Mesenchymal stem cell (in vitro differentiated cells and primary cell): ENCODE measurements around the gene TRPC4AP.
A peak's percentile ranks its signal among the peaks of the same experiment; 100 is the strongest.
"Not testable (repeated sequence)": the region's sequence is repeated elsewhere in the genome, so short reads cannot be mapped to it uniquely, and the experiment has no call there.

Experiments
- DNase-seq: peaks from one replicate; pipeline ENCODE4 v3.0.0-alpha.2; 2013
- H2AFZ ChIP-seq: one replicate; pipeline ENCODE4 v1.6.1; 2013; ENCODE audit warnings: low read depth, mild to moderate bottlenecking, control low read depth, inconsistent platforms, low read length, moderate library complexity
- H2AK5ac ChIP-seq: 2 replicates; pipeline ENCODE4 v1.6.1; 2013; ENCODE audit warnings: low read length, moderate library complexity, mild to moderate bottlenecking, inconsistent platforms; ENCODE audit not compliant: severe bottlenecking
- H2BK120ac ChIP-seq: one replicate; pipeline ENCODE4 v1.6.1; 2013; ENCODE audit warnings: low read depth, mild to moderate bottlenecking, inconsistent platforms, low read length, moderate library complexity
- H2BK12ac ChIP-seq, 2 experiments: one replicate each; pipeline ENCODE4 v1.6.1; 2013; ENCODE audit warnings: inconsistent platforms in 2 of 2, low read length in 2 of 2, mild to moderate bottlenecking in 2 of 2, moderate library complexity in 2 of 2, control low read depth in 1 of 2
- H2BK15ac ChIP-seq: one replicate; pipeline ENCODE4 v1.6.1; 2013; ENCODE audit warnings: mild to moderate bottlenecking, low read depth, inconsistent platforms; ENCODE audit not compliant: poor library complexity, severe bottlenecking
- H2BK5ac ChIP-seq: 2 replicates; pipeline ENCODE4 v1.6.1; 2013; ENCODE audit warnings: low read depth, mild to moderate bottlenecking, low read length, control low read depth, inconsistent platforms; ENCODE audit not compliant: poor library complexity, severe bottlenecking
- H3K14ac ChIP-seq, 2 experiments: one replicate each; pipeline ENCODE4 v1.6.1; 2013; ENCODE audit warnings: inconsistent platforms in 2 of 2, low read length in 2 of 2, control low read depth in 1 of 2, mild to moderate bottlenecking in 1 of 2, moderate library complexity in 1 of 2
- H3K18ac ChIP-seq, 2 experiments: one replicate each; pipeline ENCODE4 v1.6.1; 2013; ENCODE audit warnings: inconsistent platforms in 2 of 2, low read length in 2 of 2, control low read depth in 1 of 2, low read depth in 1 of 2, mild to moderate bottlenecking in 1 of 2
- H3K23ac ChIP-seq, 2 experiments: one replicate each; pipeline ENCODE4 v1.6.1; 2013; ENCODE audit warnings: inconsistent platforms in 2 of 2, low read length in 2 of 2, mild to moderate bottlenecking in 2 of 2, moderate library complexity in 2 of 2, control low read depth in 1 of 2
- H3K27ac ChIP-seq: 2 replicates; pipeline ENCODE4 v1.5.1; 2013; ENCODE audit warnings: mild to moderate bottlenecking, moderate library complexity, low read length, control low read depth, inconsistent platforms; ENCODE audit not compliant: poor library complexity, severe bottlenecking
- H3K27me3 ChIP-seq, 2 experiments: 2 replicates each; pipeline versions ENCODE4 v1.6.1 to v1.7.0; 2013; ENCODE audit warnings: low read length in 2 of 2, mild to moderate bottlenecking in 2 of 2, moderate library complexity in 2 of 2, control low read depth in 1 of 2, inconsistent platforms in 1 of 2; ENCODE audit not compliant: control insufficient read depth in 1 of 2, insufficient read depth in 1 of 2
- H3K36me3 ChIP-seq, 2 experiments: 2 replicates each; pipeline versions ENCODE4 v1.6.1 to v1.7.0; 2013; ENCODE audit warnings: low read length in 2 of 2, control low read depth in 1 of 2, inconsistent platforms in 1 of 2, low read depth in 1 of 2, mild to moderate bottlenecking in 1 of 2; ENCODE audit not compliant: insufficient read depth in 2 of 2, control insufficient read depth in 1 of 2
- H3K4ac ChIP-seq, 2 experiments: one replicate each; pipeline ENCODE4 v1.6.1; 2013; ENCODE audit warnings: inconsistent platforms in 2 of 2, low read length in 2 of 2, mild to moderate bottlenecking in 2 of 2, moderate library complexity in 2 of 2, control low read depth in 1 of 2, low read depth in 1 of 2
- H3K4me1 ChIP-seq: 2 replicates; pipeline ENCODE4 v1.6.1; 2013; ENCODE audit warnings: low read depth, low read length, control low read depth; ENCODE audit not compliant: control insufficient read depth, insufficient read depth
- H3K4me2 ChIP-seq: 2 replicates; pipeline ENCODE4 v1.6.1; 2013; ENCODE audit warnings: low read length, mild to moderate bottlenecking, inconsistent platforms; ENCODE audit not compliant: poor library complexity, severe bottlenecking
- H3K4me3 ChIP-seq, 2 experiments: 2 replicates each; pipeline versions ENCODE4 v1.5.1 to v1.7.0; 2013; ENCODE audit warnings: low read length in 2 of 2, mild to moderate bottlenecking in 2 of 2, control low read depth in 1 of 2, low read depth in 1 of 2; ENCODE audit not compliant: insufficient read depth in 1 of 2
- H3K79me1 ChIP-seq: replicated peaks from 2 replicates; pipeline ENCODE4 v1.6.1; 2013; ENCODE audit warnings: mild to moderate bottlenecking, control low read depth, low read length, inconsistent platforms; ENCODE audit not compliant: poor library complexity, severe bottlenecking
- H3K9ac ChIP-seq: 2 replicates; pipeline ENCODE4 v1.7.0; 2013; ENCODE audit warnings: mild to moderate bottlenecking, low read length, moderate library complexity
- H3K9me3 ChIP-seq: 2 replicates; pipeline ENCODE4 v1.7.0; 2013; ENCODE audit warnings: mild to moderate bottlenecking, low read length; ENCODE audit not compliant: control insufficient read depth
- H4K8ac ChIP-seq: one replicate; pipeline ENCODE4 v1.6.1; 2013; ENCODE audit warnings: inconsistent platforms, mild to moderate bottlenecking, low read length, moderate library complexity
- H4K91ac ChIP-seq: one replicate; pipeline ENCODE4 v1.6.1; 2013; ENCODE audit warnings: mild to moderate bottlenecking, low read length, inconsistent platforms
- WGBS: methylation state at CpG from one replicate; pipeline ENCODE4 v1.1.7; 2013; ENCODE audit warnings: mixed read lengths; 5-methylcytosine and 5-hydroxymethylcytosine counted together

Gene TRPC4AP

DNA sequence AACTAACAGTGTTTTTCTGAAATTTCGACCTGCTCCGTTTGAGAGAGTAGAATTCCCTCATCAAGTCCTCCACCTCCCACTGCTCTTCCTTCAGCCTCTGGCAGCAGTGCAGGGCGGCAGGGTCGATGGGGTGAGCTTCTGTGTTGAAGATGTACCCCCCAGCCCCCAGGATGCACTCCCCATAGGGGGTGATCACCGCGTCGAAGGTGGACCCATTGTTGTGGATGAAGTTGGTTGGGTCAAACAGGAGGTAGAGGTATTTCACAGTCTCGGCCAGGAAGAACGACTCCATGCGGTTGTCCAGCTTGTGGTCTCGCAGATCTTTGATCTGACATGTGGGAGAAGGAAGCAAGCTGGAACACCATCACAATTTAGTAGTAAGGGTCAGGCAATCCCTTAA, 23.0 kb upstream of the TRPC4AP start:
- no peak overlapping the region for H3K14ac ChIP-seq
- H2BK5ac ChIP-seq, result no peak overlapping the region
- peaks cover 2% of the 10 kb centered on the region for H3K79me1 ChIP-seq
- H4K8ac ChIP-seq, result no peak overlapping the region
- no peaks in the 10 kb centered on the region for H3K27me3 ChIP-seq
- H4K91ac ChIP-seq, result no peak overlapping the region
- H2AK5ac ChIP-seq, result no peak overlapping the region
- H3K23ac ChIP-seq, result no peak overlapping the region
- no peak overlapping the region for H3K9ac ChIP-seq
- peaks cover 32 to 38% of the 10 kb centered on the region in 2 experiments for H3K36me3 ChIP-seq
- H2BK120ac ChIP-seq, result no peak overlapping the region
- no peak overlapping the region for H2BK12ac ChIP-seq
- no peak for DNase-seq
- H3K18ac ChIP-seq, result no peak overlapping the region
- 93% methylated on average over 11 of the region's 11 CpGs for WGBS
- no peak overlapping the region for H3K4ac ChIP-seq
- no peak overlapping the region for H2AFZ ChIP-seq
- H3K27ac ChIP-seq, result no peak overlapping the region
- no peaks in the 10 kb centered on the region for H3K9me3 ChIP-seq
- no peak overlapping the region for H2BK15ac ChIP-seq
- peaks cover 2% of the 10 kb centered on the region for H3K4me1 ChIP-seq
- no peak overlapping the region for H3K4me3 ChIP-seq
- H3K4me2 ChIP-seq, result no peak overlapping the region

DNA sequence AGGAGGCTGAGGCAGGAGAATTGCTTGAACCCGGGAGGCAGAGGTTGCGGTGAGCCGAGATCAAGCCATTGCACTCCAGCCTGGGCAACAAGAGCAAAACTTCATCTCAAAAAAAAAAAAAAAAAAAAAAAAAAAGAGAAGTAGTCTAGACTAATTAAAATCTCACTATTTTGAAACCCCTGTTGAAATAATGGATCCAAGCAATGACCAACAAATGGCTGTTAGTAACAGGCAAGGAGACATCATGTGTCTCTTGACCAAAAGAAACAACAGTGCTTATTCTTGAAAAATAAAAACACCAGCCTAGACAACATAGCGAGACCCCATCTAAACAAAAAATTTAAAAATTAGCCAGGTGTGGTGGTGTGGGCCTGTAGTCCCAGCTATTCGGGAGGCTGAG, 19.7 kb upstream of the TRPC4AP start:
- not testable (repeated sequence) for H3K9me3 ChIP-seq, H3K9ac ChIP-seq, H3K27ac ChIP-seq, H2BK120ac ChIP-seq, H3K4me3 ChIP-seq, DNase-seq, H3K14ac ChIP-seq, H4K8ac ChIP-seq, H2BK15ac ChIP-seq, H2AK5ac ChIP-seq, H2BK5ac ChIP-seq, H3K4me2 ChIP-seq, H2BK12ac ChIP-seq, H4K91ac ChIP-seq, H2AFZ ChIP-seq, H3K27me3 ChIP-seq, H3K18ac ChIP-seq, H3K23ac ChIP-seq, H3K4ac ChIP-seq, H3K79me1 ChIP-seq, H3K4me1 ChIP-seq
- 100% methylated on average over 1 of the region's 5 CpGs for WGBS
- peaks cover 20 to 21% of the 10 kb centered on the region in 2 experiments for H3K36me3 ChIP-seq

DNA sequence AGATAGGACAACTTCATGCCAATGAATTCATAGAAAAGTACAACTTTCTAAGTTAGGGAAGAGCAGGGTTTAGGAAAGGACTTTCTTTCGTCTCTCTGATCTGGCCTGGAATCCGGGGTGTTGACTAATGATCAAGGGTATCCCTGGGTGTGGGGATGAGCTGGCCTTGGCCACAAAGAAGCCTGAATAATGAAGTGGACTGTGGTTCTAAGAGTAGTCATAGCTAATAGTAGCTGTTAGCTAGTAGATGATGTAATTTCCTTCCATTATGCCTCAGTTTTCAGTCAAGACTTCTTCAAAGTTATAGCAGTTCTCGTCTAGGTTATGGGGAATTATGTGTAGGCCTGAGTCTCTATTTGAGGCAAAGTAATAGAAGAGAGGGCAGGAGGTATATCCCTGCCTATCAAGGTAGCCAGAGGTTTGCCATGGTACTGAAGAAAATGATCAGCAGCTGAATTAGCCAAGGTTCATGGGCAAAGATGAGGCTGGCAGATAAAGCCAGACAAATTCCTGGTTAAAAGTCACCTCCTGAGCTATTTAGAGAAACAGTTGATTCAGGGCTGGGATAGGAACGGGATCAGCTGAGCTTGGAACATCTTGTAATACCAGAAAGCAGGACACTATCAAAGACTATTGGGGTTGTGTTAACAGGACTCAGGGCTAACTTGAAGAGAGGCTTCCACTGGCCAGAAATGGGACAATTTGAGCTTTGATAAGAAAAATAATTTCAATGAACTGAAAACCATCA, 18.7 kb upstream of the TRPC4AP start:
- Histone ChIP-seq H2AFZ (no peak overlapping the region), H3K23ac (no peak overlapping the region), H3K36me3 (peaks cover 19 to 20% of the 10 kb centered on the region in 2 experiments), H3K9ac (peak overlapping the region; percentile 66), H3K27ac (peak overlapping the region; percentile 57), H3K4ac (no peak overlapping the region), H3K9me3 (no peaks in the 10 kb centered on the region), H3K79me1 (peaks cover 2% of the 10 kb centered on the region), H2AK5ac (no peak overlapping the region), H4K91ac (no peak overlapping the region), H3K14ac (no peak overlapping the region), H2BK15ac (no peak overlapping the region), H4K8ac (no peak overlapping the region), H2BK120ac (no peak overlapping the region), H2BK12ac (no peak overlapping the region), H3K4me1 (peaks cover 2% of the 10 kb centered on the region), H3K27me3 (no peaks in the 10 kb centered on the region), H3K4me3 (no peak overlapping the region), H2BK5ac (no peak overlapping the region), H3K4me2 (no peak overlapping the region), H3K18ac (peak overlapping the region in 1 of 2 experiments; percentile 19)
- DNase-seq, result peak; percentile 76
- 30% methylated on average over 4 of the region's 4 CpGs for WGBS

DNA sequence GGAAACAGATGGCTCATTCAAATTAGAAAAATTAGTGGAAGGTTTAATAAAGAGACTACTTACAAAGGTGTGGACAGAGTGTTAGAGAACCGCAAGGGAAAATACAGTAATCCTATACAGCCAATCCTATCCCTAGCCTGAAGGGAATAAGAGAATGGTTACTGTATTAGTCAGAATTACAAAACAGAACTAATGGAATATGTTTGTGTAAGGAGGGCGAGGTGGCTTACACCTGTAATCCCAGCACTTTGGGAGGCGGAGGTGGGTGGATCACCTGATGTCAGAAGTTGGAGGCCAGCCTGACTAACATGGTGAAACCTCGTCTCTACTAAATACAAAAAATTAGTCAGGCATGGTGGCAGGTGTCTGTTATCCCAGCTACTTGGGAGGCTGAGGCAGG, 16.3 kb upstream of the TRPC4AP start:
- Histone ChIP-seq H3K27me3 (no peaks in the 10 kb centered on the region), H3K18ac (no peak overlapping the region), H3K4me2 (no peak overlapping the region), H2AFZ (no peak overlapping the region), H2BK120ac (no peak overlapping the region), H4K91ac (no peak overlapping the region), H2AK5ac (no peak overlapping the region), H3K79me1 (no peaks in the 10 kb centered on the region), H2BK5ac (no peak overlapping the region), H2BK15ac (no peak overlapping the region), H3K27ac (no peak overlapping the region), H3K9ac (no peak overlapping the region), H3K14ac (no peak overlapping the region), H3K9me3 (no peaks in the 10 kb centered on the region), H3K4me3 (no peak overlapping the region), H3K23ac (no peak overlapping the region), H2BK12ac (no peak overlapping the region), H3K4ac (no peak overlapping the region), H3K36me3 (peaks cover 0 to 3% of the 10 kb centered on the region in 2 experiments), H3K4me1 (peaks cover 2% of the 10 kb centered on the region), H4K8ac (no peak overlapping the region)
- 100% methylated on average over 3 of the region's 4 CpGs for WGBS
- DNase-seq, result no peak
